SH-SY5Y (cell line): ENCODE results near the gene GPRIN3.

ENCODE experiments used
- GATA2 ChIP-seq: IDR thresholded peaks from 2 replicates; pipeline ENCODE4 v1.6.1; 2011; ENCODE audit warnings: mild to moderate bottlenecking, low read depth, low read length
- GATA3 ChIP-seq: IDR thresholded peaks from 2 replicates; pipeline ENCODE4 v1.6.1; 2011; ENCODE audit warnings: low read depth, mild to moderate bottlenecking, low read length, moderate library complexity

- TF ChIP-seq GATA3, result no peak
- peak; percentile 54; the same call in 1 of the 2 replicates for TF ChIP-seq GATA2
These were observed 531 bp upstream of the GPRIN3 start for GRCh38 chr4:89308161-89308500.
